ENCODE results near the gene YLPM1. TPM values are rescaled to one million over a fixed set of nuclear protein-coding genes. Genes with fewer than 3 reads are reported as not detected.
A peak's percentile ranks its signal among the peaks of the same experiment; 100 is the strongest.

The YLPM1 gene
- polyA plus RNA-seq, 1 donor, result 128 TPM

- no peak for DNase-seq
Measured at GRCh38 chr14:74866708-74867389, 103.7 kb downstream of the YLPM1 start.

- DNase-seq, result no peak
Measured at GRCh38 chr14:74867673-74868072, 104.6 kb downstream of the YLPM1 start.

- DNase-seq, result no peak
Measured at GRCh38 chr14:74868739-74869138, 105.6 kb downstream of the YLPM1 start.

GRCh38 chr14:74871819-74872218 is 108.7 kb downstream of the YLPM1 start:
- DNase-seq, result no peak

GRCh38 chr14:74875204-74875603 is 112.1 kb downstream of the YLPM1 start:
- DNase-seq, result no peak

GRCh38 chr14:74875941-74876913 is 113.1 kb downstream of the YLPM1 start, which contains the start of gene PROX2:
TSS of gene PROX2 (minus strand) at chr14:74876145. CDS start at chr14:74863834, 12,311 bp downstream.
- no peak for DNase-seq

GRCh38 chr14:74879427-74880182 is 116.5 kb downstream of the YLPM1 start:
- no peak for DNase-seq

- DNase-seq, result peak; percentile 80
Measured at GRCh38 chr14:74881431-74882102, 118.5 kb downstream of the YLPM1 start, which contains the start of gene DLST. TSS of gene DLST (plus strand) at chr14:74881916. CDS start at chr14:74881954, 38 bp downstream.

GRCh38 chr14:74882103-74882920 is 119.2 kb downstream of the YLPM1 start:
- DNase-seq, result peak; percentile 29

Other genes with a start within 250 kb of the YLPM1 start
- 2.3 TPM for gene LTBP2, start 151.1 kb upstream of the YLPM1 start, polyA plus RNA-seq (ENCODE audit: insufficient read length)
- gene AREL1, start 50.2 kb upstream of the YLPM1 start, polyA plus RNA-seq (ENCODE audit: insufficient read length), result 42.2 TPM
- gene FCF1, start 50.2 kb upstream of the YLPM1 start, polyA plus RNA-seq (ENCODE audit: insufficient read length), result 64.3 TPM
- gene PROX2, start 112.8 kb downstream of the YLPM1 start, polyA plus RNA-seq (ENCODE audit: insufficient read length), result 4.3 TPM
- 140 TPM for gene DLST, start 118.6 kb downstream of the YLPM1 start, polyA plus RNA-seq (ENCODE audit: insufficient read length)
- gene RPS6KL1, start 159.9 kb downstream of the YLPM1 start, polyA plus RNA-seq (ENCODE audit: insufficient read length), result 0.91 TPM
- 5.5 TPM for gene PGF, start 192.3 kb downstream of the YLPM1 start, polyA plus RNA-seq (ENCODE audit: insufficient read length)
- gene EIF2B2, start 239.6 kb downstream of the YLPM1 start, polyA plus RNA-seq (ENCODE audit: insufficient read length), result 63.3 TPM

Data from left kidney (tissue), 2 donors.